Esophagus mucosa (tissue), 1 donor: ENCODE measurements around the gene CNTFR. TPM values are rescaled to one million over a fixed set of nuclear protein-coding genes. Genes with fewer than 3 reads are reported as not detected.
"Not testable (repeated sequence)": the region's sequence is repeated elsewhere in the genome, so short reads cannot be mapped to it uniquely, and the experiment has no call there.

Experiments used
- ATAC-seq: fragments of 200-7000 bp; cut with Tn5 transposase; one replicate; pipeline ENCODE4 v1.9.1; 2020
- total RNA-seq: library from RNA; stranded (reverse); gene quantifications from one replicate; pipeline ENCODE4 v1.2.4, GENCODE V29; 2023
- donor health status: DM: yes; HTN: yes; CAD: no.

Gene CNTFR
- total RNA-seq: not detected

GRCh38 chr9:34589636-34590380 lies at the start of gene CNTFR:
Gene CNTFR, minus strand, starts transcription at chr9:34589724. Its CDS starts 20,743 bp downstream, at chr9:34568981.
- ATAC-seq: peak; percentile 33

GRCh38 chr9:34639322-34639721 lies 49.8 kb upstream of the CNTFR start:
- ATAC-seq: not testable (repeated sequence)

- no peak for ATAC-seq
Measured at GRCh38 chr9:34638138-34638445, 48.6 kb upstream of the CNTFR start.

GRCh38 chr9:34637356-34638137 lies 48.0 kb upstream of the CNTFR start, which contains the start of gene SIGMAR1:
Gene SIGMAR1, minus strand, starts transcription at chr9:34637787. Its CDS starts 90 bp downstream, at chr9:34637697.
- peak; percentile 97 for ATAC-seq

- ATAC-seq: peak; percentile 31
Measured at GRCh38 chr9:34636791-34637355, 47.3 kb upstream of the CNTFR start.

GRCh38 chr9:34635556-34635955 lies 46.0 kb upstream of the CNTFR start:
- no peak for ATAC-seq

- no peak for ATAC-seq
Measured at GRCh38 chr9:34634551-34635248, 45.2 kb upstream of the CNTFR start.

- ATAC-seq: peak; percentile 43
Measured at GRCh38 chr9:34633851-34634550, 44.5 kb upstream of the CNTFR start.

- no peak for ATAC-seq
Measured at GRCh38 chr9:34633166-34633565, 43.6 kb upstream of the CNTFR start.

- ATAC-seq: peak; percentile 42
Measured at GRCh38 chr9:34630402-34631154, 41.1 kb upstream of the CNTFR start.

GRCh38 chr9:34629491-34629808 lies 39.9 kb upstream of the CNTFR start:
- ATAC-seq: no peak

- peak; percentile 66 for ATAC-seq
Measured at GRCh38 chr9:34628656-34629490, 39.3 kb upstream of the CNTFR start, which contains the start of gene ARID3C. Gene ARID3C, minus strand, starts transcription at chr9:34629066. Its CDS starts 1,052 bp downstream, at chr9:34628014.

GRCh38 chr9:34627716-34628655 lies 38.5 kb upstream of the CNTFR start:
- ATAC-seq: no peak

- ATAC-seq: no peak
Measured at GRCh38 chr9:34625186-34625486, 35.6 kb upstream of the CNTFR start.

- no peak for ATAC-seq
Measured at GRCh38 chr9:34624475-34625185, 35.1 kb upstream of the CNTFR start.

- ATAC-seq: no peak
Measured at GRCh38 chr9:34623374-34624235, 34.1 kb upstream of the CNTFR start.

GRCh38 chr9:34620061-34620994 lies 30.8 kb upstream of the CNTFR start, which contains the start of gene DCTN3:
Gene DCTN3, minus strand, starts transcription at chr9:34620495. Its CDS starts 31 bp downstream, at chr9:34620464.
- peak; percentile 95 for ATAC-seq
